Smooth muscle cell of the brain vasculature (primary cell): ENCODE data around the gene DPYD.

Experiments used
- DNase-seq: peaks from one replicate; pipeline ENCODE4 v3.0.0-alpha.2; 2012; ENCODE audit warnings: low read depth, low spot score

DPYD gene

DNA sequence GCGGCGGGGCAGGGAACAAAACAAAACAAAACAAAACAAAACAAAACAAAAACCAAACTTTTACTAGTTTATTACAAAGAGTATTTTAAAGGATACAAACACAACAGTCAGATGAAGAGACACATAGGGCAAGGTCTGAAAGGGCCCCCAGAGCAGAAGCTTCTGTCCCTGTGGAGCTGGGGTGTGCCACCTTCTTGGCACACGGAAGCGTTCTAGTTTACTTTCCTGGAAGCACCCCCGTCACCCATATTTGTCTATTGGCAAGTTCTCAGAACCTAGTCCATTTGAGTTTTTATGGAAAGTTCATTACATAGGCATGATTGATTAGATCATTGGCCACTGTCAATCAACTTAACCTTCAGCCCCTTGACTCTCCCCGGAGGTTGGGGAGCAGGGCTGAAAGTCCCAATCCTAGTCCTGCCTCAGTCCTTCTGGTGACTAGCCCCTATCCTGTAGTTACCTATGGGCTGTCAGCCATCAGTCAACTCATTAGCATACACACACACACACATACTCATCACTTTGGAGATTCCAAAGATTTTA lies 380.4 kb downstream of the DPYD start:
- DNase-seq, result no peak

DNA sequence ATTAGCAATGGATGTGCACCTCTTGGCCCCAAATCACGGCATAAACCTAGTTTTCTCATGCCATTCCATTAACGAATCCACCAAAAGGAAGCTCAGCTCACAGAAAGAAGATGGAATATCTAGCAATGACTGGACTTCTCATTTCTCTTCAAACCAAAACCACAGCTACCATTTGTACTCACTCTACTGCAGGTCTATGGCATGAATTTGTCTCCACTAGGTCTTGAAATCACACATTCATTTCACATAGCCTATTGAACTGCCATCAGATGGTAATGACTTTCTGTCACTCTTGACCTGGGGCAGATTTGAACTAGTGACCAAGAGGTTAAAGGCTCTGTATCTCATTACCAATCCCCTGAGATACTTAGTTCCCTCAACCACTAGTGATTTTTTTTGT lies 382.7 kb downstream of the DPYD start:
- no peak for DNase-seq

DNA sequence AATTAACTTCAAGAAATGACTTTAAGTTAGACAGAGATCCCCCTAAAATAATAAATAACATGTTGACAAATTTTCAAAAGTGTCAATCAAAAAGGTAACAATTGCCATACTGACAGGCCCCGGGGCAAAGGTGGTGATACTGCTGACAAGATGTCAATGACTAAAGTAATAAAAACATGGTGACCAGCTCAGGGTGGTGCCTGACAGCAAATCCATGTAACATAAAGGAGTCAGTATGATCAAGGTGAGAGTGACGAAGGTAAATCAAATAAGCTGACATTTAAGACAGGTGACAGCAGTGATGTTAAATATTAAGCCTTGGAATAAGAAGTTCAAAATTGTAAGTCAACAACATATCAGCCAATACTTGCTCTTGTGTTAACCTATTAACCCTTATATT lies 387.5 kb downstream of the DPYD start:
- no peak for DNase-seq

DNA sequence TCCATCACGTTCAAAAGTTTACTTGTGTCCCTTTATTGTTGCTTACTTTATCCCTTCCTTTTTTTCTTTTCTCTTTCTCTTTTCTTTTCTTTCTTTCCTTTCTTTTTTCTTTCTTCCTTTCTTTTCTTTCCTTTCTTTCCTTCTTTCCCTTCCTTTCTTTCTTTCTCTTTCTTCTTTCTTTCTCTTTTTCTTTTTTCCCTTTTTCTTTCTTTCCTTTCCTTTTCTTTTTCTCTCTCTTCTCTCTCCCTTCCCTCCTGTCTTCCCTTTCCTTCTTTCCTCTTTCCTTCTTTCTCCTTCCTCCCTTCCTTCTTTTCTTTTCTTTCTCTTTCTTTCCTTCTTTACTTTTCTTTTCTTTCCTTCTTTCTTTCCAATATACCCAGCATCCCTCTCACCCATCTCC lies 391.2 kb downstream of the DPYD start:
- no peak for DNase-seq

DNA sequence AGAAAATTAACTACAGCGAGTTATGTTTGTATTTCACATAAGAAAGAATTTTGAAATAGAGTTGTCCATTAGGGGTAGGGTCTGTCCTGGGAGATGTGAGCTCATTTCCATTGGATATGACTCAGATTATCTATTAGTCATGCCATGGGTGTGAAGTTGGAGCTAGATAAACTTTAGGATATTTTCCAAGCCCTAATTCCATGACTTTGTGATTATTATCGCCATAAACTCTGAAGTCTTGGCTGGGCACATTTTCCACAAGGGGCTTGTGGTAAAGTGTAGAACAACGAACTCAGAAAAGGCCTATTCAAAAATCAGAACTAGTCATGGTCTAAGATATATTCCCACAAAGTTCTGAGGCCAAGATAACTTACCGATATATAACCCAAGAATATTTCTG lies 396.6 kb downstream of the DPYD start:
- no peak for DNase-seq

DNA sequence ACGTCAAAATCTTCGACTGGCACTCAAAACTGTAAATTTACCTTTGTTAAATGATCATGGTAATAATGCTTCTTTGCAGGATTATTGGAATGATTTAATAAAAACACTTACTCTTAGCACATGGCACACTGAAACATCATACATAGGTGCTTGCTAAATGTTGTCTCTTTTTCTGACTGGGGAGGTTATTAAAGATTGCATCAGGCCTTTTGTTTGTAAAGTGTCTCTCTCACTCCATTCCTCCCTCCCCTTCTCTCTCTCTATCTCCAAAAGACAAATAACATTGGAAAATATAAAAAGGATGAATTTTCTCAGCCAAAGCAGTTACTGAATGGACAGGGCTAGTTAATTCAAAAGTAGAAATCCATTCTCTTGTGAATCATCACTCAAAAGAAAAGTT lies 404.2 kb downstream of the DPYD start:
- DNase-seq, result no peak

DNA sequence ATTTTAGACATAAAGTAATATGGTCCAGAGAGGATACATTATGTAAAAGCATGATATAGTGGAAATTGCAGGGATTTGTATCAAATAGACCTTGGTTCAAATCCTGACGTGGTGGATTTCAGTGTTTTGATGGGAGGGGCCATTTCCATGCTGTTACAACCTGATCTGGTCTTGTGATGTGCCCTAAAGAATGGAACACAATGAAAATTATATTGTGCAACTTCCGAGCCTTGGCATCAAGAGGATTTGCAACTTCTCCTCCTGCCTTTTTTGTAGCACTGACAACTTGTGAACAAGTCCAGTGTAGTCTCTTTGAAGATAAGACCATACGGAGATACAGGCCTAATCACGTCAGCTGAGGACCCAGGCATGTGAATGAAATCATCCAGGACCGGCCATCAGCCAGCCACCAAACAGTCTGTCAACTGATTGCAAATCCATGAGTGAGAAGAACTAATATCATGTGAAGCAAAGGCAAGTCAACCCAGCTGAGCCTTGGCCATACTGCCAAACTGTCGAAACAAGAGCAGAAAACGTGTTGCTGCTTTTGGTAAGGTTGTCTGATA lies 412.1 kb downstream of the DPYD start:
- DNase-seq, result no peak

DNA sequence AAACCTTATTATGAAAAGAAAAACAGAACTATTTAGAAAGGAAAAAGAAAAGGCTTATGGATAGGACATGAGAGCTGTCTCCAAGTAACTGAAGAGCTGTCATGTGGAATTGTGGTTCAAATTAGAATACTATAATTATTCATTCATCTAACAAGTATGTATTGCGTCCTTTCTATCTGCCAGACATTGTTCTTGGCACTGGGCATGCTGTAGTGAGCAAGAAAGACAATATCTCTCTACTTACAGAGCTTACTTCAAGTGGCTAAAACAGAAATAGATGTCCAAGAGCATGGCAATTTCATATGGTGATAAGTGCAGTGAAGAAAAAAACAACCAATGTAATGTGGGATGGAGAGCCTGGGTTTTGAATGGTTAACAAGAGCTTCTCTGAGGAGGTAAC lies 413.0 kb downstream of the DPYD start:
- no peak for DNase-seq

DNA sequence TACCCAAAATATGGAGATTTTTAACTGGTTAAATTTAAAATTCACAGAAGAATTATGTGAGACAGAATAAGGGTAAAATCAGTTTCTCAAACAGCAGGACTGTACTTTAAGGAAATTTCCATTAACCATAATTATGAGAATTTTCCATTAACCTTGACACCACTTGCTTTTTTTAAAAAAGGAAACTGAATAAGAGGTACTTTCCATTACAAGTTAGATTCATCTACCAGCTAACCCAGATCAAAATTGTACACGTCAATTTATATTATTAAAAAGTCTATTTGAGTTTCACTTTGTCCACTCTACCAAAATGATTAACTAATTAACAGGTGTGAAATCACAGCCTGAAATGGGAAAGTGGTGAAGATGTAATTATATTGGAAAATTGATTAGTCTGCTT lies 414.5 kb downstream of the DPYD start:
- no peak for DNase-seq

DNA sequence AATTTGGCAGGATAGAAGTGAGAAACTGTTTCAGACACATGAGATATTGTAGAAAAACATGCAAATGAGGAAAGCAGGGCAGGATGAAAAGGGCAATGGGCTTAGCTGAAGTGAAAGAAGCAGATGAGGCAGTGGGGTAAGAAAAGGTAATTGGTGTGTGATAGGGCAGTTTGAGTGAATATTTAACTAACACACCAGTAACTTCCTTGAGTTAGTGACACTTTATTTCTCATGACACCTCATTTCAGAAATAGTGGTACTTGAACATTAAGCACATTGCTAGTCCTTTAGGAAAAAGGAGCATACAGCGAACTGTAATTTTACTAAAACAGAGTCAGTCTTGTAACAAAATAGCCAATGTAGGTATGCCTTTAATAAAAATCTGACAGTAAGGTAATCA lies 415.0 kb downstream of the DPYD start:
- no peak for DNase-seq

DNA sequence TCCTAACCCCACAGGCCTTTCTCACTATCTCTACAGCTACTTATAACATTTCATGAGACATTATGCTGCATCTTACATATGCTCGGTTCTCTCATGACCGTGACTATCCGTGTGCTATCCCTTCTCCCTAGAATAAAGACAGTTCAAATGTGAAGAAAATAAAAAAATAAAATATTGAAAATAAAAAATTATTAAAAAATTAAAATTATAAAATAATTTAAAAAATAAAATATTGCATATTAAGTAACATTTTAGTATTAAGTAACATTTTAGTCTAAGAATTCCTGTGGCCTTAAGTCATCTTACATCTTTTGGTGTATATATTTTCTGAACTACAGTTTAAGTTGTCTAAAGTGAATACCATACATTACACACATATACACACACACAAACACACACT lies 415.5 kb downstream of the DPYD start:
- no peak for DNase-seq

DNA sequence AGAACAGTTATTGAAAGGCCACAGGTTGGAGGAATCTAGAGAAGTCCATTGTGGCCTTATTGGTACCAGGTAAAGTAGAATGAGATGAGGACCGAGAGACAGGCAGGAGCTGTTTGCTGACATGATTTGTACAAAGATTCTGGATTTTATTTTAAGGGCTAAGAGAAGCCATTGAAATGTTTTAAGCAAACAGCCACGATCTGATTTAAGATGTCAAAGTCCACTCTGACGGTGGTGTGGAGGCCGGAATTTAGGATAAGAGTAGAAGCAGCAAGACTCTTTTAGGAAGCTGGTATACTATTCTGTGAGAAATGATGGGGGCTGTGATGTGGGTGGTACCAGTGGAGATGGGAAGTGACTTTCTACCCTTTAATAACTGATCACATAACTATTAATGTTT lies 418.5 kb downstream of the DPYD start:
- DNase-seq, result no peak

DNA sequence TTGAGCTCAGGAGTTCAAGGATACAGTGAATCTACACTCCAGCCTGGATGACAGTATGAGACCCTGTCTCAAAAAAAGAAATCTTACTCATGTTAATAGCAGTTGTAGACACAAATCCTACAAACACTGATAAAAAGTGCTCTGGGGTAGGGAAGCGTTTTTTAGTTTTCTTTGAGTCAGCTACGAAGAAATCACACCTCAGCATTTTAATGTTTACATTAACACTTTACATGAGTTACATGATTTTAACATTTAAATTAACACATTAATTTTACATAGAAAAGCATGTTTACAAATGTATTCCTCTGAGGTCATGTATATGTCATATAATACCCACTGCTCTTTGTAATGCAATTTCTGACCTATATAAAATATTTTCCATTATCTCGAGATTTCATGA lies 419.2 kb downstream of the DPYD start:
- DNase-seq, result no peak

DNA sequence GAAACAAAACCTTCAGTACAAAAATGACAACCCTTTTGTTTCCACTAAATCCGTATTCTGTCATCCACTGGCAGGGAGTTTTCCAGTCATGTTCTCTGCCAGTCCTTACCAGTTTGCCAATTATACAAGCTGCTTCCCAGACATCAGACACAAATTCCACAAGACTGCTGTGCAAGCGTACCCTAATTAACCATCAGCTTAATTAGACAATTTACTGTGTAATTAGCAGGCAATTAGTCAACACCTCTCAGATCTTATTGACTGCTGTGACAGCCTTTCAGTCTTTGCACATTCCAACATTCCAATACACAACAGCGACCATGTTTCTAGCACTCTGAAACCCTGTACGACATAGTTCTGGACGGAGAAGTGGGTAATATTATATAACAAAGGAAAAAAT lies 420.1 kb downstream of the DPYD start:
- DNase-seq, result no peak

DNA sequence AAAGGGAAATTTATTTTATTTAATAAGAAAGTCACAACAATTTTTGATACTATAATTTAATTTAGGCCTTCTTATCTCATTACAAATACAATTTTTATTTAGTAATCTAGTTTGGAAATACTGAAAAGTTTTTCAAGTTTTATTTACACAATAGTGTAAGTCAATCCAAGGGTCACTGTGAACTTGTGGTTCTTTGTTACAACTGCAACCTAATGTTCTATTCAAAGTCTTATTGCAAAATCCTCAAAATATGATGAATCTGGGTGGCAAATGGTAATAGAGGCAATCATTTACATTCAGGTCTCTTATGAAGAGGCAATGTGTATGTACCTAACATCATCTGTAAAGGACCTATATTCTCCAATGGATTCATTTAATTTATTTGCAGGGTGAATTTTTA lies 421.2 kb downstream of the DPYD start:
- no peak for DNase-seq

DNA sequence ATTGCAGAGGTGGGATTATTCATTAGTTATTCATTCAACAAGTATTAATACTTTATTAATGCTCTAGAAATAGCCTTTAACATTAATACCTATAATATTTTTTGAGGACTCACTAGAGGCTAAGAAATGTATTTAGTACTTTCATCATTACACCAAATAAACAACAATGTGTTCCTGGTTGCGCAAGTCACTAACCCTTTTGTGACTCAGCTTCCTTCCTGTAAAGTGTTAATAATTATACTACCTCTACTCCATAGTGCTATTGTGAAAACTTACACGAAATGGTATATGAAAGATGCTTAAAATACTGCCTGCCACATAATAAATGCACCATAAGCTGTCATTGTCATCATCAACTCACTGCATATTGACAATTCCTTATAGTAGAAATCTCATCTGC lies 431.0 kb downstream of the DPYD start:
- DNase-seq, result no peak

DNA sequence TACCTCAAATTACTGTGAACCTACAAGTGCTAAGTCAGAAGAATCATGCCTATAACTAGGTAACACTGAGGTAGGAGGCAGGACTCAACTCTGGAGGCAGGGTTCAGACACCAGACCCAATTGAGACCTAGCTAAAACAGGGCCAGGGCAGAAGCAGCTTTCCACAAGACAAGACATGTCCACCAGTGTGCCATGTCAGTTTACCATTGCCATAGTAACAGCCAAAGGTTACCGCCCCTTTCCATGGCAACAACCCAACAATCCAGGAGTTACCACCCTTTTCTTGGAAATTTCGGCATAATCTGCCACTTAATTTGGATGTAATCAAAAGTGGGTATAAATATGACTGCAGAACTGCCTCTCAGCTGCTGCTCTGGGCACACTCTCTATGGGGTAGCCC lies 432.3 kb downstream of the DPYD start:
- no peak for DNase-seq

DNA sequence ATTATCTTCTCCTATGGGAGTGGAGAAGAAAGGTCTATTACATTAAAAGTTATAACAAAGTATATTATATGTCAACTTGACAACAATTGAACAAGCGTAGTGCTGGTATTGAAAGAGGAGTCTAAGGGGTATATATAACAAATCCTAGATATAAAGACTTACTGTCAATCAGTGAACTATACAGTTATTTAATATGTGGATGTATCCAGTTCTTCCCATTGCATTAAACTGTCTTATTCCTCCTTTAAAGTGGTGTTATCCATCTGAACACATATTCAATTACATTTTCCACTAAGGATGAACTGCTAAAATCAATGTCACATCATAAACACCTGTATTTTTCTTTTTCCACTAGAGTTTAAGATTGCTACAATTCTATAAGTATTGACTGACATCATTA lies 438.8 kb downstream of the DPYD start:
- no peak for DNase-seq

DNA sequence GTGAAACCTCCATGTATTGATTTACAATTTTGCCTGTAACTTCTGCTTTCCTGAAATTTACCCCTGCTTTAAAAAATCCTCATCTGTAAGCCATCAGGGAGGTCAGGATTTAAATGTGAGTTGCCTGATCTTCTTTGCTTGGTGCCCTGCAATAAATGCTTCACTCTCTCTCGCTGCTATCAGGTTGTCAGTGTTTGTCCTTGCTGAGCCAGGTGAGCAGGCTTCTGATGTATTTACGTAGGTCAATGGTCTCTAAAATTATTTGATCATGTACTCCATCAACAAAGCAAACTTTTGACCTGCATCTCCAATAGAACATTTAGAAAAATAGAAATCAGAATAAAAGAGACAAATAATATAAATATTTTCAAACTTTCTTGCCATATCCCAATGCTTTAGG lies 453.4 kb downstream of the DPYD start:
- no peak for DNase-seq

DNA sequence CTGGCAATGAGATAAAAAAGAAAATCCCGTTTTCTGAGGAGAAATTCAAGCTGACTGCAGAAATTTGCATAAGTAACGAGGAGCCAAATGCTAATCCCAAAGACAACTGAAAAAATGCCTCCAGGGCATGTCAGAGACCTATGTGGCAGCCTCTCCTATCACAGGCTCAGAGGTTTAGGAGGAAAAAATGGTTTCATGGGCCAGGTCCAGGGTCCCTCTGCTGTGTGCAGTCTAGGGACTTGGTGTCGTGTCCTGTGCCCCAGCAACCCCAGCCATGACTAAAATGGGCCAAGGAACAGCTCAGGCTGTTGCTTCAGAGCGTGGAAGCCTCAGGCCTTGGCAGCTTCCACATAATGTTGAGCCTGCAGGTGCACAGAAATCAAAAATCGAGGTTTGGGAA lies 456.5 kb downstream of the DPYD start:
- DNase-seq, result no peak

DNA sequence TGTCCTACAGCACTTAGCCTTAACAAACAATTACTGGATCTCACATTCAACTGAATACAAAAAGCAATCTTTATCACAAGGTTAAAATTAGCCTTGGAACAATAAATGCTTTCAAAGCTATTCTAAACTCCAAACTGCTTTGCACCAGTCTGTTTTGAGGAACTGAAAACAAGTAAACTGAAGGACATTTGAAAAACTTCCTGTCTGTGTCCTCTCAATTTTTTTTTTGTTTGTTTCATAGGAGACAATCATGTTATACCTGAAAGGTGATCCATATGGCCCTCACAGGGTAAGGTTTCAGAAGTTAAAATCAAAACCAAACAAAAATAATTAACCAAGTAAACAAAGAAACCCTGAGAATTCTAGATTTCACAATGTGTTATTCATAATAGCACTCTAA lies 459.1 kb downstream of the DPYD start:
- DNase-seq, result no peak

DNA sequence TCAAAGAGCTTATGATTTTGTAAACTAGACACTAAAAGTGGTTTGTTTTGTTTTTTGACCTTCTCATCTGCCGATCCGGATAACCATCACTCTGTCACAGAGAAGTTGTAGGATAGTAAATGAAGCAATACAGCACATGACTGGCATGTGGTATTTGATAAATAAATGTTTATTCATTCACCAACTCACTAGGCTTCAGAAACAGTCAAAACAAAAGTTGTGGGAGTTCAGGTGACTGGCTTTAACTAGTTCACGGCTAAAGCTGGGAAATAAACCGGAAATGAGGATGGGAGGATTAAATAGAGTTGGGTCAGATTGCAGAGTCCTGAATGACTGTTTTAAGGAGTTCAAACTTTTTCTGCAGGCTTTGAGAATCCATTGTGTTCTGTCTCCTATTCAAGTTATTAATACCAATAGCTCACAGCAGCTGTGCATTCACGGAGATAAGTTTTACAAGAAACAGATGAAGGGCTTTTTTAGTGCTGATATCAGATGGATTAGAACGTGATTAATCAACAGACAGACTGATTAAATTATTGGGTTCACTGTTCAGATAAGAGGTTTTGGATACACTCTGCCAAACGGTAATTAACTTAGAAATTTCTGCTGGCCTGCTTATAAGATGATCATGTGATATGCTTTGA lies 463.3 kb downstream of the DPYD start:
- DNase-seq, result no peak

DNA sequence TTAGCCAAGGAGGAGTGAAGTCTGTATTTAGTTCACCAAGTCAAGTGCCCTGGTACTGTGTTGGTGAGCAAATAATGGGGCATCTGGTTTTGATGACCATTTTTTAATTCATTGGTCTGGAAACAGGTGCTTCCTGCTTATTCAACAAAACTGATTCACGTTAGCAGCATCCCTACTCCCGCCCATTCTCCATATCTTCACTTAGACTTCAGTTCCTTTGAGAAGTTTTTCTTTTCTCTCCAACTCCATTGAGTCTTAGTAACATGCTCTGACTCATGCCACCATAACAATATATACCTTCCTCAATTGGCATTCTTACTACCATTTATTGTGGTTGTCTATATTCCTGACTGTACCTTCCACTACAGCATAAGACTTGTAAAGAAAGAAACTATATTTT lies 468.9 kb downstream of the DPYD start:
- no peak for DNase-seq
